A673 (cell line): Measurements from ENCODE around the gene MATN4. TPM values are rescaled to one million over a fixed set of nuclear protein-coding genes. Genes with fewer than 3 reads are reported as not detected.

Source experiments
- BruUV-seq: library from RNA; stranded (reverse); fragments of 400-500 nt; replicated peaks from 2 replicates; lab custom pipeline; 2021; lab: Mats Ljungman, UMichigan
- CTCF ChIA-PET: fragments of 300-600 bp; sonication (Branson Sonifier 250); formaldehyde crosslinking; loops from one replicate; lab custom pipeline; 2022; ENCODE audit warnings: antibody characterized with exemption; lab: Charles Lee
- POLR2A ChIA-PET: fragments of 300-600 bp; sonication (Branson Sonifier 250); formaldehyde crosslinking; loops from one replicate; lab custom pipeline; 2022; ENCODE audit warnings: antibody characterized with exemption; ENCODE audit not compliant: low non-redundant PET; lab: Charles Lee
- DNase-seq: peaks from one replicate; pipeline ENCODE4 v3.0.0-alpha.2; 2015; ENCODE audit warnings: low spot score
- H3K27ac ChIP-seq: fragments of 200-600 bp; sonication (generic); 2 replicates; pipeline ENCODE4 v1.5.1; 2016; ENCODE audit warnings: mixed run types, low read depth, mild to moderate bottlenecking, mixed read lengths, antibody characterized with exemption, low read length; ENCODE audit not compliant: poor library complexity, severe bottlenecking
- H3K27me3 ChIP-seq: fragments of 200-600 bp; sonication (generic); replicated peaks from 2 replicates; pipeline ENCODE4 v1.6.1; 2017; ENCODE audit warnings: mixed run types, low read depth, mild to moderate bottlenecking, mixed read lengths, antibody characterized with exemption, low read length; ENCODE audit not compliant: insufficient read depth, poor library complexity
- H3K36me3 ChIP-seq: fragments of 200-600 bp; sonication (generic); 2 replicates; pipeline ENCODE4 v1.6.1; 2016; ENCODE audit warnings: mixed run types, mild to moderate bottlenecking, mixed read lengths, antibody characterized with exemption, low read length; ENCODE audit not compliant: insufficient read depth, poor library complexity, severe bottlenecking
- H3K4me1 ChIP-seq: fragments of 200-600 bp; sonication (generic); 2 replicates; pipeline ENCODE4 v1.6.1; 2017; ENCODE audit warnings: mixed run types, mild to moderate bottlenecking, mixed read lengths, antibody characterized with exemption, low read length; ENCODE audit not compliant: insufficient read depth, poor library complexity, severe bottlenecking
- H3K4me3 ChIP-seq: fragments of 200-600 bp; sonication (generic); 2 replicates; pipeline ENCODE4 v1.5.1; 2016; ENCODE audit warnings: low read depth, mixed run types, mild to moderate bottlenecking, mixed read lengths, low read length; ENCODE audit not compliant: poor library complexity, severe bottlenecking
- H3K9me3 ChIP-seq: fragments of 200-600 bp; sonication (generic); 2 replicates; pipeline ENCODE4 v1.6.1; 2016; ENCODE audit warnings: mixed run types, low read depth, mild to moderate bottlenecking, mixed read lengths, antibody characterized with exemption, low read length; ENCODE audit not compliant: poor library complexity, severe bottlenecking
- EZH2 ChIP-seq: fragments of 200-600 bp; sonication (generic); IDR thresholded peaks from 2 replicates; pipeline ENCODE4 v1.6.1; 2017; ENCODE audit warnings: borderline replicate concordance, low read depth, mild to moderate bottlenecking, mixed read lengths, antibody characterized with exemption, low read length; ENCODE audit not compliant: poor library complexity, severe bottlenecking
- intact Hi-C: fragments of 100-400 bp; cut with micrococcal nuclease; formaldehyde crosslinking; loops from one replicate; pipeline ENCODE4 v1.10.0; 2022; ENCODE audit not compliant: unreplicated experiment
- total RNA-seq: library from RNA; stranded (reverse); gene quantifications from 2 replicates; pipeline ENCODE4 v1.2.3, GENCODE V29; 2021
- TF ChIP-seq, protein P1 (sequence below): fragments of 300-800, 200-600 bp; sonication (generic); conservative IDR thresholded peaks from 2 replicates; pipeline ENCODE4 v1.5.1; 2017; ENCODE audit warnings: low read depth, mild to moderate bottlenecking, antibody characterized with exemption, low read length, moderate library complexity, mixed read lengths

The MATN4 gene
- total RNA-seq, 1 experiment from 2014 or later: 0.28 TPM

DNA sequence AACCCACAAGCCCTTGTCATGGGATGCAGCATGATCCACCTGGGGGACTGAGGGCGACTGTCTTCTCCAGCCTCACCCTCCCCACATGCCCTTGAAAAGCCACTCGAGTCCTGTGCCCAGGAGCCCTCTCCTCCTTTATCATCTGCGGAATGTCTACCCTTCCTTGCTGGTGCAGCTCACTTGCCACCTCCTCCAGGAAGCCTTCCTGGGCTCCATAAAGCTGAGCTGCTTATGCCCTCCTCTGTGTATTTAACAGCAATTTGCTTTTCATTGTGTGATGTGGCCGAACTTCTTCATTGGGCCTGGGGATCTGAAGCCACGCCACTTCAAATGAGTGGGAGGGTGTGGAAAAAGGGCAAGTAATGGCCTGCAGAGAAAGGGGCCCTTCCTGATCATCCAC lies 19.2 kb downstream of the MATN4 start:
- Histone ChIP-seq H3K4me1 (peaks cover 9% of the 10 kb centered on the region), H3K27me3 (peaks cover 9% of the 10 kb centered on the region), H3K36me3 (no peaks in the 10 kb centered on the region), H3K4me3 (no peak overlapping the region), H3K27ac (no peak overlapping the region), H3K9me3 (no peaks in the 10 kb centered on the region)
- no peak for TF ChIP-seq EZH2
- TF ChIP-seq, protein P1, sequence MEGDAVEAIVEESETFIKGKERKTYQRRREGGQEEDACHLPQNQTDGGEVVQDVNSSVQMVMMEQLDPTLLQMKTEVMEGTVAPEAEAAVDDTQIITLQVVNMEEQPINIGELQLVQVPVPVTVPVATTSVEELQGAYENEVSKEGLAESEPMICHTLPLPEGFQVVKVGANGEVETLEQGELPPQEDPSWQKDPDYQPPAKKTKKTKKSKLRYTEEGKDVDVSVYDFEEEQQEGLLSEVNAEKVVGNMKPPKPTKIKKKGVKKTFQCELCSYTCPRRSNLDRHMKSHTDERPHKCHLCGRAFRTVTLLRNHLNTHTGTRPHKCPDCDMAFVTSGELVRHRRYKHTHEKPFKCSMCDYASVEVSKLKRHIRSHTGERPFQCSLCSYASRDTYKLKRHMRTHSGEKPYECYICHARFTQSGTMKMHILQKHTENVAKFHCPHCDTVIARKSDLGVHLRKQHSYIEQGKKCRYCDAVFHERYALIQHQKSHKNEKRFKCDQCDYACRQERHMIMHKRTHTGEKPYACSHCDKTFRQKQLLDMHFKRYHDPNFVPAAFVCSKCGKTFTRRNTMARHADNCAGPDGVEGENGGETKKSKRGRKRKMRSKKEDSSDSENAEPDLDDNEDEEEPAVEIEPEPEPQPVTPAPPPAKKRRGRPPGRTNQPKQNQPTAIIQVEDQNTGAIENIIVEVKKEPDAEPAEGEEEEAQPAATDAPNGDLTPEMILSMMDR: no peak
- no peak for DNase-seq
- BruUV-seq: no TSS peak
- ChIA-PET CTCF (no interaction called here), POLR2A (no interaction called here)
- intact Hi-C loops: no loop called here

DNA sequence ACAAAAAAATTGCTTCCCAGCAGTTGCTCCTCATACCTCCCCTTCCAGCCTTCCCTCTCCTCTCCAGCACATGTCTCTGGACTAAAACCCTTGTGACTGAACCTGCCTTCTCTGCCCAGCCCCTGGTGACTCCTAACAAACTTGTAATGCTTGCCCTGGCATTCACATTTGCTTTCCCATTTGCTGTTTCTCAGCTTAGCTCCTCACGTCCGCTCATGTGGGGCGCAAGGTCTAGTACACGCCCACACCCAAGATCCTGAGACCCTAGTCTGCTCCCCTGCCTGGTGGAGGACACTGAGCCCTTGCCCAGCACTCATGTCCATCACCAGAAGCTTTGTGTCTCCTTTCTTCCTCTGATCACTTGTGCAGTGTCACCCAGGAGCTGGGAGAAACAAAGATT lies 19.7 kb downstream of the MATN4 start:
- Histone ChIP-seq H3K4me1 (peaks cover 7% of the 10 kb centered on the region), H3K27ac (no peak overlapping the region), H3K36me3 (no peaks in the 10 kb centered on the region), H3K9me3 (no peaks in the 10 kb centered on the region), H3K4me3 (no peak overlapping the region), H3K27me3 (peaks cover 9% of the 10 kb centered on the region)
- ChIA-PET POLR2A (no interaction called here), CTCF (no interaction called here)
- no TSS peak for BruUV-seq
- no peak for DNase-seq
- intact Hi-C loops: no loop called here
- no peak for TF ChIP-seq EZH2
- TF ChIP-seq, protein P1: no peak

DNA sequence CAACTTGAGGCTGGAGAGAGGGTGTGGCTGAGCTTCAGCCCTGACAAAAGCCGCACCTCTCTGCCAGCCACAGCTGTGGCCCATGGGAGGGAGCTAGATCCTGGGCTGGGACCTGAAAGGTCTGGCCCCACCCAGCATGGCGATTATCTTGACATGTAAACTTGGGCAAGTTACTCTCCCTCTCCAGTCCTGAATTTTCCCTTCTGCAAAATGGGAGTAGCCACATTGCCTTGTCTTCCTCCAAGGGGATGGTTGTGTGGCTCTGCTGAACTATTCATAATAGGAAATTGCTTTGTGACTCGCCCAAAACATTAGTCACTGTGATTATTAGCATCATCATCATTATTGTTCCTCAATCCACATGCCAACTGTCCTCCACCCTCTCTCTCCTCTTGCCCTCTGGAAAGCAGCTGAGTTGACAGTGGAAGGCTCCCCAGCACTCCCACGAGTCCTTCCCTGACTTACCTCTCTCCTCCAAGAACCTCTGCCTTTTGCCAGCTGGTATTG lies 24.5 kb downstream of the MATN4 start:
- Histone ChIP-seq H3K4me1 (no peaks in the 10 kb centered on the region), H3K27me3 (no peaks in the 10 kb centered on the region), H3K27ac (no peak overlapping the region), H3K36me3 (no peaks in the 10 kb centered on the region), H3K4me3 (no peak overlapping the region), H3K9me3 (no peaks in the 10 kb centered on the region)
- intact Hi-C loops: no loop called here
- ChIA-PET CTCF (no interaction called here), POLR2A (no interaction called here)
- DNase-seq: no peak
- no peak for TF ChIP-seq EZH2
- TF ChIP-seq, protein P1: no peak
- BruUV-seq: no TSS peak
